ENCODE measurements around the gene KCTD20.

Gene KCTD20

GRCh38 chr6:36460916-36461315 is 18.1 kb downstream of the KCTD20 start:
- Histone ChIP-seq H3K4me3 (ENCODE audit: low read length) (no peak overlapping the region), H3K79me2 (ENCODE audit: low read length) (peaks cover 73% of the 10 kb centered on the region), H3K4me1 (ENCODE audit: low read length) (no peaks in the 10 kb centered on the region), H3K36me3 (replicated peaks; ENCODE audit: low read depth, low read length) (peaks cover 13% of the 10 kb centered on the region), H3K27me3 (ENCODE audit: low read depth, low read length) (no peaks in the 10 kb centered on the region), H3K9ac (ENCODE audit: low read length) (no peak overlapping the region), H3K9me3 (ENCODE audit: insufficient read depth, low read length) (no peaks in the 10 kb centered on the region), H4K20me1 (ENCODE audit: insufficient read depth, low read length) (peaks cover 41% of the 10 kb centered on the region), H3K27ac (ENCODE audit: low read length) (no peak overlapping the region), H3K4me2 (ENCODE audit: low read length) (no peak overlapping the region), H2AFZ (ENCODE audit: low read depth, low read length) (no peak overlapping the region)
- TF ChIP-seq EZH2phosphoT487 (IDR thresholded peaks at IDR 0.05; ENCODE audit: low read depth): no peak
- TF ChIP-seq CTCF (IDR thresholded peaks at IDR 0.05; ENCODE audit: low read depth, low read length): no peak

- Histone ChIP-seq H4K20me1 (ENCODE audit: insufficient read depth, low read length) (peaks cover 41% of the 10 kb centered on the region), H3K9me3 (ENCODE audit: insufficient read depth, low read length) (no peaks in the 10 kb centered on the region), H2AFZ (ENCODE audit: low read depth, low read length) (no peak overlapping the region), H3K27me3 (ENCODE audit: low read depth, low read length) (no peaks in the 10 kb centered on the region), H3K79me2 (ENCODE audit: low read length) (peaks cover 72% of the 10 kb centered on the region), H3K4me1 (ENCODE audit: low read length) (no peaks in the 10 kb centered on the region), H3K4me2 (ENCODE audit: low read length) (no peak overlapping the region), H3K4me3 (ENCODE audit: low read length) (no peak overlapping the region), H3K9ac (ENCODE audit: low read length) (no peak overlapping the region), H3K27ac (ENCODE audit: low read length) (no peak overlapping the region), H3K36me3 (replicated peaks; ENCODE audit: low read depth, low read length) (peaks cover 13% of the 10 kb centered on the region)
- TF ChIP-seq EZH2phosphoT487 (IDR thresholded peaks at IDR 0.05; ENCODE audit: low read depth) (no peak), CTCF (IDR thresholded peaks at IDR 0.05; ENCODE audit: low read depth, low read length) (no peak)
Observed at GRCh38 chr6:36461646-36462045, 18.8 kb downstream of the KCTD20 start.

- H3K4me2 ChIP-seq (ENCODE audit: low read length): no peak overlapping the region
- H3K27ac ChIP-seq (ENCODE audit: low read length): no peak overlapping the region
- H3K9me3 ChIP-seq (ENCODE audit: insufficient read depth, low read length): no peaks in the 10 kb centered on the region
Observed at GRCh38 chr6:36463676-36464075, 20.9 kb downstream of the KCTD20 start.

GRCh38 chr6:36464233-36464632 is 21.4 kb downstream of the KCTD20 start:
- Histone ChIP-seq H3K27me3 (ENCODE audit: low read depth, low read length) (no peaks in the 10 kb centered on the region), H2AFZ (ENCODE audit: low read depth, low read length) (no peak overlapping the region), H3K27ac (ENCODE audit: low read length) (no peak overlapping the region), H3K4me3 (ENCODE audit: low read length) (no peak overlapping the region), H4K20me1 (ENCODE audit: insufficient read depth, low read length) (peaks cover 41% of the 10 kb centered on the region), H3K9ac (ENCODE audit: low read length) (no peak overlapping the region), H3K9me3 (ENCODE audit: insufficient read depth, low read length) (no peaks in the 10 kb centered on the region), H3K4me2 (ENCODE audit: low read length) (no peak overlapping the region), H3K4me1 (ENCODE audit: low read length) (peaks cover 3% of the 10 kb centered on the region; the same call in 1 of the 2 replicates), H3K79me2 (ENCODE audit: low read length) (peaks cover 69% of the 10 kb centered on the region), H3K36me3 (replicated peaks; ENCODE audit: low read depth, low read length) (peaks cover 16% of the 10 kb centered on the region)
- TF ChIP-seq EZH2phosphoT487 (IDR thresholded peaks at IDR 0.05; ENCODE audit: low read depth) (no peak), CTCF (IDR thresholded peaks at IDR 0.05; ENCODE audit: low read depth, low read length) (no peak)

More at GRCh38 chr6:36463676-36464075, 20.9 kb downstream of the KCTD20 start:
- H4K20me1 ChIP-seq (ENCODE audit: insufficient read depth, low read length): peaks cover 39% of the 10 kb centered on the region
- no peaks in the 10 kb centered on the region for H3K4me1 ChIP-seq (ENCODE audit: low read length)
- no peaks in the 10 kb centered on the region for H3K27me3 ChIP-seq (ENCODE audit: low read depth, low read length)
- no peak overlapping the region for H2AFZ ChIP-seq (ENCODE audit: low read depth, low read length)
- peaks cover 68% of the 10 kb centered on the region for H3K79me2 ChIP-seq (ENCODE audit: low read length)
- no peak overlapping the region for H3K4me3 ChIP-seq (ENCODE audit: low read length)
- H3K9ac ChIP-seq (ENCODE audit: low read length): no peak overlapping the region
- peaks cover 16% of the 10 kb centered on the region for H3K36me3 ChIP-seq (replicated peaks; ENCODE audit: low read depth, low read length)
- no peak for TF ChIP-seq CTCF (IDR thresholded peaks at IDR 0.05; ENCODE audit: low read depth, low read length)
- no peak for TF ChIP-seq EZH2phosphoT487 (IDR thresholded peaks at IDR 0.05; ENCODE audit: low read depth)

Data from OCI-LY3 (cell line).